Measurements from ENCODE around the gene MSL2. TPM values are rescaled to one million over a fixed set of nuclear protein-coding genes. Genes with fewer than 3 reads are reported as not detected.

Gene MSL2
- total and polyA plus RNA-seq, 5 donors from 2014 or later = 31.2 to 146 (median 38.7) TPM

DNA sequence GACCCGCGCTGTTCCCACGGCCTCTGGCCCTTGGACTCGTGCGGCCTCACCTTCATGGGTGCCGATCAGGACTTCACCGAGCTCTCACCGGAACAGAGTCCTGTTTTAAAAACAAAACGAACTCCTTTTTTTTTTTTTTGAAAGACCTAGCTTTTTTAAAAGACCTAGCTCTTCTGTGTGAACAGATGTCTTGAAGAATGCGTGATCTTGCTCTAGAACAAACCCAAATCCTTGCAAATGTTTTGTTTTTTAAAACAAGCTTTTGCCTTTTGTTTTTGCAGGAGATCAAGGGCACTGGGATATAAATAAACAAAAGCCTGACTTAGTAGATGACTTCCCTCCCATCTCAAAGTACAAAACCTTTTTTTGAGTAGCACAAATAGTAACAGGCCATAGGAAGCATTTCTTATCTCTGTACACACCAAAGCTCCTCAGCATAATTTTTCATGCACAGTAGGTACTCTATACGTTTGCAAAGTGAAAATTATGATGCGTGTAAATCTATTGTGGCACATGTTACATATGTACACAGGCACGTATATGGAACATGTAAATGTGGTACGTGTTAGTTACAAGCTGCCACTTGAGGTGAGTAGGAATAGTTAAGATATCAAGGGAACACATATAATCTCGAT, 1.1 kb upstream of the MSL2 start:
- H3K9me3 Mint-ChIP-seq = peaks cover 0 to 5% (median 0%) of the 10 kb centered on the region in 7 donors
- DNase-seq = no peak

DNA sequence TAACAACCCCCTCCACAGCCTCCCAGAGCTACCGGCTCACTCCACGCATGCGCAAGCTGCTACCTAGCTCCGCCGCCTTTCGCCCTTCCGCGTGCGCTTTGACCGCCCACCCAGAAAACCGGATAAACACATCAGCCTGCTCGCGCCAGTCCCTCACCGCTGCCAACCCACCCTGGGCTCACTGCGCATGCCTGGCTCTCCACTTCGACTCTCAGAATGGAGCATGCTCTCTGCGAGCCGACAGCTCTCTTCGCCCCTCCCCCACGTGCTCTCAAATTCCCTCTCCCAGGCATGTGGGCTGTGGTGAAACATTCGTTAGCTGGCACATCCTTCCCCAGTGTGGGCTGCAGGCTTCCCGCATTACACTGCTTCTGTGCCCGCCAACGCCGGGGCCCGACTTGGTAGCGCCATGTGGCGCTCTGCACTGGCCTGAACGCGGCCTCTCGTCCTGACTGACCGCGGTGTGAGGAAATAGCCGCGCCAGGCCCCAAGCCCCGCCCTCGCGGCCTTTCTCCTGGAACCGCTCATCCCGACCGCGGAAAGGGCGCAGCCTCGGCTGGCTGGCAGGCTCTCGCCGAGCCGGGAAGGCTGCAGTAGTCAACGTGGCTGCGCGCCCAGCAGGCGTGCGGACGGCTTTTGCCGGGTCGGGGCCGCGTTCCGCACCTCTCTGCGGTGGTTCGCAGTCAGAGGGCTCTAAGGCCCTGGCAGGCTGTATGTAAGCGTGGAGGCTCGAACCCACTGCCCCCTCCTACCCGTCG, 445 bp upstream of the MSL2 start:
- Mint-ChIP-seq H3K36me3 (peaks cover 8% of the 10 kb centered on the region), H3K4me3 (peak overlapping the region; percentile 95 to 100 (median 98)), H3K9me3 (peaks cover 0 to 5% (median 0%) of the 10 kb centered on the region in 7 donors), H3K4me1 (peaks cover 16 to 49% (median 30%) of the 10 kb centered on the region in 4 donors), H3K27ac (peak overlapping the region; percentile 95 to 100 (median 99)), H3K27me3 (peaks cover 31% of the 10 kb centered on the region)
- H3K9me3 ChIP-seq (ENCODE audit: control insufficient read depth in 2 of 2, low read length in 2 of 2) = no peaks in the 10 kb centered on the region
- no peaks in the 10 kb centered on the region for H3K36me3 ChIP-seq (ENCODE audit: control insufficient read depth, insufficient read depth, low read length)
- ATAC-seq (ENCODE audit: low read depth in 2 of 2) (peak; percentile 66 to 69), DNase-seq (peak; percentile 94 to 100 (median 97))
- peak overlapping the region; percentile 78 for H3K4me3 ChIP-seq (ENCODE audit: low read depth, low read length)
- peak overlapping the region; percentile 99 for H3K27ac ChIP-seq (ENCODE audit: insufficient read depth, low read length, poor library complexity, severe bottlenecking)
- H3K4me1 ChIP-seq (ENCODE audit: control insufficient read depth, insufficient read depth, low read length, poor library complexity, severe bottlenecking) = peaks cover 18% of the 10 kb centered on the region
- H3K27me3 ChIP-seq (ENCODE audit: control insufficient read depth, insufficient read depth, low read length) = no peaks in the 10 kb centered on the region

More for the DNA sequence above, 1.1 kb upstream of the MSL2 start:
- Histone ChIP-seq H3K9me3 (ENCODE audit: control insufficient read depth in 2 of 2, low read length in 2 of 2) (no peaks in the 10 kb centered on the region), H3K27ac (ENCODE audit: insufficient read depth, low read length, poor library complexity, severe bottlenecking) (peak overlapping the region; percentile 99), H3K27me3 (ENCODE audit: control insufficient read depth, insufficient read depth, low read length) (no peaks in the 10 kb centered on the region), H3K4me3 (ENCODE audit: low read depth, low read length) (peak overlapping the region; percentile 78), H3K36me3 (ENCODE audit: control insufficient read depth, insufficient read depth, low read length) (no peaks in the 10 kb centered on the region), H3K4me1 (ENCODE audit: control insufficient read depth, insufficient read depth, low read length, poor library complexity, severe bottlenecking) (peaks cover 15% of the 10 kb centered on the region)
- Mint-ChIP-seq H3K36me3 (peaks cover 1% of the 10 kb centered on the region), H3K27ac (peak overlapping the region; percentile 95 to 100 (median 99)), H3K4me1 (peaks cover 16 to 44% (median 25%) of the 10 kb centered on the region in 4 donors), H3K27me3 (peaks cover 31% of the 10 kb centered on the region), H3K4me3 (peak overlapping the region; percentile 95 to 100 (median 98))
- no peak for ATAC-seq (ENCODE audit: low read depth in 2 of 2)

DNA sequence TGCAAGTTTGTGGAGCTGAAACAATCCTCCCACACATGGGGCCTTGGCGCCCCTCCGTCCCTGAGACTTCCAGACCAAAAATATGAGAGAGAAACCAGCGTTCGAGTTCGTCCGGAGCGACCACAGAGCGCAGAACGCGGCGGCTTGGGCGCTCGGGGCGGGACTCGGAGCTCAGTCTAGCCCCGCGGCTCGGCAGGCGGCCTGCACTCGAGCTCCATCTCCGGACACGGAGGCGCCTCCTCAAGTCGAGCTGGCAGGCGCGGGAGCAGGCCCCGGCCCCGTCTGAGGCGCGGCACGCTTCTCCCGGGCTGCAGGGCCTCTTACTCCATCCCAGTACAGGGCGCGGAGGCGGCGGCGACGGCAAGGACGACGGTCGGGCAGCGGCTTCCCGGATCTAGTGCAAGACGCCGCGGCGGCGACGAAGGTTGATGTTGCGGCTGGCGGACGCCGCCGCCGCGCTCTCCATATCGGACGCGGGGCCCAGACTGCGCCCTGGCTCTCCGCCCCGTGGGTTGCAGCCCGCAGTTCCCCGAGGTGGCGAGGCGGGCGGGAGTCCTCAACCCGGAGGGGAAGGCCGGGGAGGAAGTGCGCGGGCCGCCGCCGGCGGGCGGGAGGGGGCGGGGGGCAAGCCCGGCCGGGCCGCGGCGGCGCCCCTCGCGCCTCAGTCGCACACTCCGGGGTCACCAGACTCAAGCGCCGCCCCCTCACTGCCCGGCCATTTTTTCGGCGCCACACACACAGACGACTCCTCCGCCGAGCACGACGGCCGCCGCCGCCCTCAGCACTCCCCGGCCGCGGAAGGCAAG, 674 bp downstream of the MSL2 start:
- no peaks in the 10 kb centered on the region for H3K9me3 ChIP-seq (ENCODE audit: control insufficient read depth in 2 of 2, low read length in 2 of 2)
- H3K36me3 ChIP-seq (ENCODE audit: control insufficient read depth, insufficient read depth, low read length) = no peaks in the 10 kb centered on the region
- Mint-ChIP-seq H3K27ac (peak overlapping the region; percentile 95 to 100 (median 99)), H3K4me1 (peaks cover 16 to 60% (median 39%) of the 10 kb centered on the region in 4 donors), H3K27me3 (peaks cover 31% of the 10 kb centered on the region), H3K4me3 (peak overlapping the region; percentile 95 to 100 (median 98)), H3K9me3 (peaks cover 0 to 5% (median 0%) of the 10 kb centered on the region in 7 donors), H3K36me3 (peaks cover 14% of the 10 kb centered on the region)
- H3K27ac ChIP-seq (ENCODE audit: insufficient read depth, low read length, poor library complexity, severe bottlenecking) = peak overlapping the region; percentile 99
- H3K4me3 ChIP-seq (ENCODE audit: low read depth, low read length) = peak overlapping the region; percentile 99
- H3K27me3 ChIP-seq (ENCODE audit: control insufficient read depth, insufficient read depth, low read length) = no peaks in the 10 kb centered on the region
- DNase-seq (peak in 1 of 3 donors; percentile 80), ATAC-seq (ENCODE audit: low read depth in 2 of 2) (peak; percentile 50 to 52)
- peaks cover 27% of the 10 kb centered on the region for H3K4me1 ChIP-seq (ENCODE audit: control insufficient read depth, insufficient read depth, low read length, poor library complexity, severe bottlenecking)

DNA sequence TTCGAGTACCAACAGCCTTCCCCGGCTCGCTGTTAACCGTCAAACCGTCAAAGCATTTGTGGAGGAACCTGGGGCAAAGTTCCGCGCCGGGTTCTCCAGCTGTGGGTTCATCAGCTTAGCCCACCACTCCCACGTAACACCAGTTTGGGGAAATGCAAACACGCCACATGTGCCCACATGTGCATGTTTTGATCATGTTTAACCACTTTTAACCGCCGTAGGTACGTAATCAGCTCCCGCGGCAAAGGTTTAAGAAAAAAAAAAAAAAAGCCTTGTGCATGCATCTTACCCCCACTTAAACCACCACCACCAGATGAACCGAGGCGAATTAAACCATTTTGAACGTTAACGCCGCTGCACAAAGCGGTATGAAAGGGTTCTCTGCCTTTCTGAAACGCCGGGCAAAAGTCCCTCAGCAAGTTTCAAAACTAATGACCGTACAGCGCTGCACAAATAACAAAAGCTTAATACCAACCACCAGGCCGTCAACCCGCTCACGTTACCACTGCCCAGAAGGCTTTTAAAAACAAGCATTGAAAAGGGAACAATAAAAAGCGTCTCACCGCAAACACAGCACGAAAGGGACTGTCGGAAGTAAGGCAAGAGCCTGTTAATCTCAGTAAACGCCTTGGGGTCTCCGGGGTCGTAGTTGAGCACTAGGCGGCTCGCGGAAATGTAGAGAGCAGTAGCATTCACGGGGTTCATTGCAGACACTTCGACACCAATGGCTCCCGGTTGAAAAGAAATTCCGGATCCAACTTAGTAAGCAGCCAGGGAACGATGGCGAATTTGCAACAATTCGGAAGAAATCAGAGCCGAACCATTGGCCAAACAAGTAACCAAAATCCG, 1.5 kb downstream of the MSL2 start:
- peak overlapping the region; percentile 99 for H3K4me3 ChIP-seq (ENCODE audit: low read depth, low read length)
- H3K4me1 Mint-ChIP-seq = peaks cover 16 to 68% (median 45%) of the 10 kb centered on the region in 4 donors
- DNase-seq (peak; percentile 69 to 81 (median 72)), ATAC-seq (ENCODE audit: low read depth in 2 of 2) (peak; percentile 1 to 7)
- H3K4me1 ChIP-seq (ENCODE audit: control insufficient read depth, insufficient read depth, low read length, poor library complexity, severe bottlenecking) = peaks cover 35% of the 10 kb centered on the region
- peaks cover 15% of the 10 kb centered on the region for H3K36me3 Mint-ChIP-seq
- H3K9me3 ChIP-seq (ENCODE audit: control insufficient read depth in 2 of 2, low read length in 2 of 2) = no peaks in the 10 kb centered on the region
- peak overlapping the region; percentile 99 for H3K27ac ChIP-seq (ENCODE audit: insufficient read depth, low read length, poor library complexity, severe bottlenecking)
- H3K27me3 ChIP-seq (ENCODE audit: control insufficient read depth, insufficient read depth, low read length) = no peaks in the 10 kb centered on the region
- no peaks in the 10 kb centered on the region for H3K36me3 ChIP-seq (ENCODE audit: control insufficient read depth, insufficient read depth, low read length)
- peak overlapping the region; percentile 95 to 97 (median 97) for H3K27ac Mint-ChIP-seq
- peaks cover 31% of the 10 kb centered on the region for H3K27me3 Mint-ChIP-seq
- H3K4me3 Mint-ChIP-seq = peak overlapping the region; percentile 95 to 100 (median 98)
- peaks cover 0 to 5% (median 0%) of the 10 kb centered on the region in 7 donors for H3K9me3 Mint-ChIP-seq

DNA sequence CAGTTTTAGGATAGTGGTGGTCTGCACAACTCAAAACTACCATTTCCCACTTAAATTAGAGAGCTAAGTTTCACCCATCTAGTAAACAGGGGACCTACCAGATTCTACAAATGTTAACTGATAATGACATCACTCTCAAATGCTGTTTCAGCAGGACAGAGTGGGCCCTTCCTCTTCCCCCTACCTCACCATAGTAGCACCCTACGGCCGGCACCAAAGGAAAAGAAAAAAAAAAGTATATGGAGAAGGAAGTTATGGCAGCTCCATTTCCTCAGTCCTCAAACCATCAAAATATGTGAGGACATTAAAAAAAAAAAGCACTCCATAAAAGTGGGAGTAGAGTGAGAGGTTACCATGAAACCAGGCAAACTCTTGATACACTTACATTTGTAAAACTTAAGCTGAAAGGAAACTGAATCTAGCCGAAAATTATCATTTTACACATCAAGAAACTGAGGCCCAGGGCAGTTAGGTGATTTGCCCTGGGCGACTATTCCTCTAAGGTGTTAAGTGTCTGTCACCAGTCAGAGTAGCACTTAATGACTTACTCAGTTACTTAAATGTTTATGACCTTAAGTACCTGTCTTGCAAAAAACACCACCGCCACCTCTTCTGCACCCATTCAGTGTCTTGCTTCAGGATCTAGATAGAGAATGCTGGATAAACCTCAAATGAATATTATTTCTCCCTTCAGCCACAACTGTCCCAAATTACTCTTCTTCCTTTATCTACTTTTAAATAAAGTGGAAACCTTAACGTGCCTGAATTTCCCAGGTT, 2.7 kb downstream of the MSL2 start:
- Histone ChIP-seq H3K9me3 (ENCODE audit: control insufficient read depth in 2 of 2, low read length in 2 of 2) (no peaks in the 10 kb centered on the region), H3K27ac (ENCODE audit: insufficient read depth, low read length, poor library complexity, severe bottlenecking) (peak overlapping the region; percentile 99), H3K27me3 (ENCODE audit: control insufficient read depth, insufficient read depth, low read length) (no peaks in the 10 kb centered on the region), H3K36me3 (ENCODE audit: control insufficient read depth, insufficient read depth, low read length) (no peaks in the 10 kb centered on the region), H3K4me3 (ENCODE audit: low read depth, low read length) (peak overlapping the region; percentile 99), H3K4me1 (ENCODE audit: control insufficient read depth, insufficient read depth, low read length, poor library complexity, severe bottlenecking) (peaks cover 47% of the 10 kb centered on the region)
- Mint-ChIP-seq H3K27me3 (peaks cover 31% of the 10 kb centered on the region), H3K36me3 (peaks cover 18% of the 10 kb centered on the region), H3K9me3 (peaks cover 0 to 5% (median 1%) of the 10 kb centered on the region in 7 donors), H3K27ac (peak overlapping the region; percentile 95 to 97 (median 97)), H3K4me3 (peak overlapping the region; percentile 95 to 100 (median 98)), H3K4me1 (peaks cover 20 to 79% (median 53%) of the 10 kb centered on the region in 4 donors)
- ATAC-seq (ENCODE audit: low read depth in 2 of 2) (no peak), DNase-seq (peak in 1 of 3 donors; percentile 45)

DNA sequence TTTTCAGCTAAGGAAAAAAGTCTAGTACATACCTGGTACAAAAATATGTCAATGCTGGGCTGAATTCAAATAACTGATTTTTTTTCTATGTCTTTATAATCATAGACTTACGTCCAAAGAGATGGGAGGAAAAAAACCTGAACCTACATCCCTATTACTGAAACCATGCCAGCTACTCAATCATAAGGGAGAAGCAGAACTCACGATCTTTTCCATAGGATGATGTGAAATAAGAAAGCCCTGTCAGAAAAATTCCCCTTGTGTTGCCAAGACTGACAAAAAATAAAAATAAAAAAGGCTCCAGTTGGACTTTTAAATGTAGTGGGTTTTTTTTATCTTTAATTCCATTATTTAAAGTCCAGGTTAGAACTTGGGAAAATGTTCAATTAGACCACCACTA, 3.3 kb downstream of the MSL2 start:
- Mint-ChIP-seq H3K9me3 (peaks cover 0 to 5% (median 1%) of the 10 kb centered on the region in 7 donors), H3K27ac (peak overlapping the region; percentile 95 to 97 (median 97)), H3K27me3 (peaks cover 31% of the 10 kb centered on the region), H3K4me1 (peaks cover 21 to 80% (median 52%) of the 10 kb centered on the region in 4 donors), H3K4me3 (peak overlapping the region; percentile 95 to 100 (median 98)), H3K36me3 (peaks cover 19% of the 10 kb centered on the region)
- H3K4me3 ChIP-seq (ENCODE audit: low read depth, low read length) = peak overlapping the region; percentile 99
- peak overlapping the region; percentile 99 for H3K27ac ChIP-seq (ENCODE audit: insufficient read depth, low read length, poor library complexity, severe bottlenecking)
- DNase-seq (no peak), ATAC-seq (ENCODE audit: low read depth in 2 of 2) (no peak)
- H3K4me1 ChIP-seq (ENCODE audit: control insufficient read depth, insufficient read depth, low read length, poor library complexity, severe bottlenecking) = peaks cover 53% of the 10 kb centered on the region
- H3K9me3 ChIP-seq (ENCODE audit: control insufficient read depth in 2 of 2, low read length in 2 of 2) = no peaks in the 10 kb centered on the region
- no peaks in the 10 kb centered on the region for H3K27me3 ChIP-seq (ENCODE audit: control insufficient read depth, insufficient read depth, low read length)
- H3K36me3 ChIP-seq (ENCODE audit: control insufficient read depth, insufficient read depth, low read length) = no peaks in the 10 kb centered on the region
